ENCODE results near the gene GRIP1.
A peak's percentile ranks its signal among the peaks of the same experiment; 100 is the strongest.

The GRIP1 gene

DNA sequence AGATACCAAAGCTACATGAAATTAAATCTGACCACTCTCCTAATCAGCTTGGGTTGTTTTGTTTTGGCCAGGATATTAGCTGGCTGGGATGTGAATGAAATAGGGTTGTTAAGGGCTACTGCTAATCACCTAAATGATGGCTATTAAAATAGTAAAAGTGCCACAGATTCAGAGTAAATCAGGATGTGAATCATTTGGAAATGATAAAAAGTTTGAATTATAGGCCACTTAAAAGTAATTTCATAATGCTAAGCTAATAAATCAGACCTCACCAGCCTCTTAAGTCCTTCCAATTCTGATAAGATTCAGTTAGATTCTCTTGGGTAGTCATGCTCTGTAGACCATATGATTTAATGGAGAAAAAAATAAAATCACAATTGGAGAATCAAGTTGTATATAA is 364.6 kb downstream of the GRIP1 start:
- no peak for DNase-seq

- no peak for DNase-seq
Measured at GRCh38 chr12:66312189-66312588, 366.7 kb downstream of the GRIP1 start.

- no peak for DNase-seq
Measured at GRCh38 chr12:66309606-66310005, 369.3 kb downstream of the GRIP1 start.

DNA sequence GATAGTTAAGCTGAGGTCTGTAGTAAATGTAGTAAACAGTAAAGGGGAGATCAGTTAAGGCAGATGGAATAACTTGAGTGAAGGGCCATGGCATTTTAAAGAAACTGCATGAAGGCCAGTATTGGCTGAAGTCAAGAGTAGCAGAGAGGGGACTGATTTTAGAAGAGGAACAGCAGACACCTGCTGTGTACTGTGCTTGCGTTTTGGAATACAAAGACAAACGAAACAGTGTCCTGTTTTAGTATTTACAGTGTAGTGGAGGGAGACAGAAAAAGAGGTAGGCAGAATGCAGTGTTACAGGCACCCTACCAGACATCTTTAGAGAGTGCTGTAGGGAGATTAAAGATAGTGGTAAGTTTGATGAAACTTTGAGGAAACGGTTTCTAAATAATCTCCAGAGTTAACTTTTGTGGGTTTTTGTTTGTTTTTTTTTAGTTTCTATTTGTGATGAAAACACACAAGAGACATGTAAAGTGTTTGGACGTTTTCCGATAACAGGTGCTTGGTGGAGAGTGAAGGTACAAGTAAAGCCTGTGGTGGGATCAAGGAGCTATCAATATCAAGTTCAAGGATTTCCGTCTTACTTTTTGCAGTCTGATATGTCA is 374.5 kb downstream of the GRIP1 start:
- DNase-seq: peak in 1 of 2 donors; percentile 51

DNA sequence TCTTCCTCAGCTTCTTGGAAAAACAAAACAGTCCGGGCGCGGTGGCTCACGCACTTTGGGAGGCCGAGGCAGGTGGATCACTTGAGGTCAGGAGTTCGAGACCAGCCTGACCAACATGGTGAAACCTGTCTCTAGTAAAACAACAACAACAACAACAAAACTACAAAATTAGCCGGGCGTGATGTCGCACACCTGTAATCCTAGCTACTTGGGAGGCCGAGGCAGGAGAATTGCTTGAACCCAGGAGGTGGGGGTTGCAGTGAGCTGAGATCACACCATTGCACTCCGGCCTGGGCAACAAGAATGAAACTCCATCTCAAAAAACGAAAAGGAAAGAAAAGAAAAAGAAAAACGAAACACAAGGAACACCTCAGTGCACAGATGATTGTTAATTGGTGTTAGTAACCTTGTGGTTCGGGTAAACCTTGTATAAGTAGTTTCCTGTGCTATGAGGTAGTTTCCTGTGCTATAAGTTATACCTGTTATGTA is 375.5 kb downstream of the GRIP1 start:
- peak; percentile 13 to 83 for DNase-seq

DNA sequence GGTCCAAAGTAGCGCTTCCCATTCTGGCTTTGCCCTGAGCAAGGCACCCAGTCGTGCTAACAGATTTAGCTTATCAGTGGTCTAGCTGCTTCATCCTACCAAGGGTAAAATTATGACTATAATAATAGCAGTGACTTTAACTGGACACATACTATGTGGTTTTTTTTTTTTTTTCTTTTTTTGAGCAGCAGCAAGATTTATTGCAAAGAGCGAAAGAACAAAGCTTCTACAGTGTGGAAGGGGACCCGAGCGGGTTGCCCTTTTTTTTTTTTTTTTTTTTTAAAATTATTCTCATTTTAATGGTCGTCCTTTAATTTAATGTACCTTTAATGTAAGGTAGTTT is 376.1 kb downstream of the GRIP1 start:
- DNase-seq: no peak

- peak; percentile 97 to 98 for DNase-seq
Measured at GRCh38 chr12:66301944-66302826, 376.7 kb downstream of the GRIP1 start, which contains the start of gene HELB. HELB (plus strand) TSS chr12:66302493; CDS start chr12:66302604, 111 bp downstream.

GRCh38 chr12:66297923-66298322 is 381.0 kb downstream of the GRIP1 start:
- DNase-seq: no peak
